DOHH2 (cell line): Measurements from ENCODE around the gene WWTR1.

ENCODE experiments used
- EZH2phosphoT487 ChIP-seq: fragments of 200-600 bp; sonication (generic); IDR thresholded peaks from 2 replicates; pipeline ENCODE4 v1.6.1; 2017; ENCODE audit warnings: borderline replicate concordance, mild to moderate bottlenecking, antibody characterized with exemption, low read length, moderate library complexity, mixed read lengths
- TF ChIP-seq, protein P1 (sequence below): fragments of 200-600 bp; sonication (generic); IDR thresholded peaks from one replicate; pipeline ENCODE4 v1.5.1; 2014; ENCODE audit warnings: antibody characterized with exemption, mild to moderate bottlenecking, low read depth, low read length; ENCODE audit not compliant: poor library complexity, severe bottlenecking

- TF ChIP-seq, protein P1, sequence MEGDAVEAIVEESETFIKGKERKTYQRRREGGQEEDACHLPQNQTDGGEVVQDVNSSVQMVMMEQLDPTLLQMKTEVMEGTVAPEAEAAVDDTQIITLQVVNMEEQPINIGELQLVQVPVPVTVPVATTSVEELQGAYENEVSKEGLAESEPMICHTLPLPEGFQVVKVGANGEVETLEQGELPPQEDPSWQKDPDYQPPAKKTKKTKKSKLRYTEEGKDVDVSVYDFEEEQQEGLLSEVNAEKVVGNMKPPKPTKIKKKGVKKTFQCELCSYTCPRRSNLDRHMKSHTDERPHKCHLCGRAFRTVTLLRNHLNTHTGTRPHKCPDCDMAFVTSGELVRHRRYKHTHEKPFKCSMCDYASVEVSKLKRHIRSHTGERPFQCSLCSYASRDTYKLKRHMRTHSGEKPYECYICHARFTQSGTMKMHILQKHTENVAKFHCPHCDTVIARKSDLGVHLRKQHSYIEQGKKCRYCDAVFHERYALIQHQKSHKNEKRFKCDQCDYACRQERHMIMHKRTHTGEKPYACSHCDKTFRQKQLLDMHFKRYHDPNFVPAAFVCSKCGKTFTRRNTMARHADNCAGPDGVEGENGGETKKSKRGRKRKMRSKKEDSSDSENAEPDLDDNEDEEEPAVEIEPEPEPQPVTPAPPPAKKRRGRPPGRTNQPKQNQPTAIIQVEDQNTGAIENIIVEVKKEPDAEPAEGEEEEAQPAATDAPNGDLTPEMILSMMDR, result no peak
- TF ChIP-seq EZH2phosphoT487, result no peak
Observed at GRCh38 chr3:149506540-149506939, 151.3 kb downstream of the WWTR1 start.
